Loucy (cell line): ENCODE results near the gene CSNK1G1.

Source experiments
- H2AFZ ChIP-seq: fragments of 200-600 bp; sonication (generic); 2 replicates; pipeline ENCODE4 v1.6.0; 2016; ENCODE audit warnings: antibody characterized with exemption, mild to moderate bottlenecking, low read length, moderate library complexity
- H3F3A ChIP-seq: fragments of 200-600 bp; 2 replicates; pipeline ENCODE4 v1.6.0; 2016; ENCODE audit warnings: antibody characterized with exemption, low read depth, mild to moderate bottlenecking
- H3K27me3 ChIP-seq: fragments of 200-600 bp; sonication (generic); 2 replicates; pipeline ENCODE4 v1.6.1; 2014; ENCODE audit warnings: low read length, mild to moderate bottlenecking; ENCODE audit not compliant: insufficient read depth, poor library complexity, severe bottlenecking
- H3K36me3 ChIP-seq: fragments of 200-600 bp; sonication (generic); 2 replicates; pipeline ENCODE4 v1.6.1; 2016; ENCODE audit warnings: low read length; ENCODE audit not compliant: insufficient read depth
- H3K4me1 ChIP-seq: fragments of 200-600 bp; sonication (generic); 2 replicates; pipeline ENCODE4 v1.5.1; 2014; ENCODE audit warnings: low read length, mild to moderate bottlenecking; ENCODE audit not compliant: insufficient read depth, poor library complexity, severe bottlenecking
- H3K4me2 ChIP-seq: fragments of 200-600 bp; sonication (generic); 2 replicates; pipeline ENCODE4 v1.6.0; 2014; ENCODE audit warnings: antibody characterized with exemption, low read length, low read depth, mild to moderate bottlenecking; ENCODE audit not compliant: poor library complexity, severe bottlenecking
- H3K4me3 ChIP-seq: fragments of 200-600 bp; sonication (generic); 2 replicates; pipeline ENCODE4 v1.5.1; 2014; ENCODE audit warnings: low read length, mild to moderate bottlenecking, mixed read lengths; ENCODE audit not compliant: poor library complexity, severe bottlenecking
- H3K79me2 ChIP-seq: fragments of 200-600 bp; sonication (generic); 2 replicates; pipeline ENCODE4 v1.6.1; 2014; ENCODE audit warnings: low read length; ENCODE audit not compliant: insufficient read depth
- H3K9ac ChIP-seq: fragments of 200-600 bp; sonication (generic); 2 replicates; pipeline ENCODE4 v1.6.0; 2014; ENCODE audit warnings: mild to moderate bottlenecking, low read depth, low read length, moderate library complexity; ENCODE audit not compliant: poor library complexity, severe bottlenecking
- H3K9me2 ChIP-seq: fragments of 200-600 bp; sonication (generic); replicated peaks from 2 replicates; pipeline ENCODE4 v1.6.1; 2016; ENCODE audit warnings: low read depth, low read length, mixed read lengths
- H3K9me3 ChIP-seq: fragments of 200-600 bp; sonication (generic); 2 replicates; pipeline ENCODE4 v1.6.1; 2014; ENCODE audit warnings: mild to moderate bottlenecking, antibody characterized with exemption, low read length, low read depth; ENCODE audit not compliant: insufficient read depth
- H4K20me1 ChIP-seq: fragments of 200-600 bp; sonication (generic); 2 replicates; pipeline ENCODE4 v1.6.0; 2014; ENCODE audit warnings: antibody characterized with exemption, low read length, mild to moderate bottlenecking; ENCODE audit not compliant: insufficient read depth, poor library complexity, severe bottlenecking
- EZH2phosphoT487 ChIP-seq: fragments of 200-600 bp; IDR thresholded peaks from 2 replicates; pipeline ENCODE4 v1.6.1; 2018; ENCODE audit warnings: antibody characterized with exemption, mild to moderate bottlenecking, moderate library complexity, borderline replicate concordance
- TF ChIP-seq, protein P1 (sequence below): fragments of 200-600 bp; sonication (generic); conservative IDR thresholded peaks from 2 replicates; pipeline ENCODE4 v1.5.1; 2014; ENCODE audit warnings: mild to moderate bottlenecking, antibody characterized with exemption, low read length

The CSNK1G1 gene

DNA sequence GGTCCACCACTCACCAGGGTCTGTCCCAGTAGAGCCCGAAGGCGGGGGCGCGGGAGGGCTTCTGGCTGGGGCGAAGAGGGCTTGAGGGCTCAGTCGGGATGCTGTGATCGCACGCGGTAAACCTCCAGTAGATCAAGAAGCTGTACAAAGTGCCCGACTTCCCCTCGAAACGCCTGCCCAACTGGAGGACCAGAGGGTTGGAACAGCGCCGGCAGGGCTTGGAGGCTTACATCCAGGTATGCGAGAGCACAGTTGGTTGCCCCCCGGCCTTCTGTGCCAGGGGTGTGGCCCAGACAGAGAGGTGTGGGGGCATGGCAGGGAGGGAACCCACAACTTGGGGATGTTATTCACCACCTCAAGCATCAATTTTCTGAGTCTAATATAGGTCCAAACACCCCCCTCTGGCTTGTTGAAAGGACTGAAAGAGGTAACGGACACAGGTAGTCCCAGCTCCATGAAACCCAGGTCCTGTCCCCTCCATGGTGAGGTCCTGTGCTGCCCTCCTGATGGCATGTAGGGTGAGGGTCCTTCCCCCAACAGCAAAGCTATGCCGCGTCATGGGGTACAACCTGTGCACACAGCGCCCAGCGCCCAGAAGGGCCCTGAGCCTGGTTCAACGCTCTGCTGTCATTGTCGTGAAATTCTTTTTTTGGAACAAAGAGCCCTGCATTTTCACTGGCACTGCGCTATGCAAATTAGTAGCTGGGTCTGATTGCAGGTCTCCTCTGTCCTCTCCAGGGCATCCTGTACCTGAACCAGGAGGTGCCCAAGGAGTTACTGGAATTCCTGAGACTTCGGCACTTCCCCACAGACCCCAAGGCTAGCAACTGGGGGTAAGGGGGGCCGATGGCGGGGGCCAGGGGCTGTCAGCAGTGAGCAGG lies 203.2 kb downstream of the CSNK1G1 start:
- Histone ChIP-seq H3K9ac (no peak overlapping the region), H3K4me1 (peaks cover 15% of the 10 kb centered on the region), H3K9me2 (no peaks in the 10 kb centered on the region), H3K4me2 (peak overlapping the region; percentile 44), H3K36me3 (peaks cover 30% of the 10 kb centered on the region; the same call in 1 of the 2 replicates), H3K4me3 (no peak overlapping the region), H4K20me1 (peaks cover 4% of the 10 kb centered on the region), H3K27me3 (no peaks in the 10 kb centered on the region), H2AFZ (no peak overlapping the region), H3F3A (peaks cover 2% of the 10 kb centered on the region; the same call in 1 of the 2 replicates), H3K9me3 (no peaks in the 10 kb centered on the region), H3K79me2 (no peaks in the 10 kb centered on the region)
- TF ChIP-seq, protein P1, sequence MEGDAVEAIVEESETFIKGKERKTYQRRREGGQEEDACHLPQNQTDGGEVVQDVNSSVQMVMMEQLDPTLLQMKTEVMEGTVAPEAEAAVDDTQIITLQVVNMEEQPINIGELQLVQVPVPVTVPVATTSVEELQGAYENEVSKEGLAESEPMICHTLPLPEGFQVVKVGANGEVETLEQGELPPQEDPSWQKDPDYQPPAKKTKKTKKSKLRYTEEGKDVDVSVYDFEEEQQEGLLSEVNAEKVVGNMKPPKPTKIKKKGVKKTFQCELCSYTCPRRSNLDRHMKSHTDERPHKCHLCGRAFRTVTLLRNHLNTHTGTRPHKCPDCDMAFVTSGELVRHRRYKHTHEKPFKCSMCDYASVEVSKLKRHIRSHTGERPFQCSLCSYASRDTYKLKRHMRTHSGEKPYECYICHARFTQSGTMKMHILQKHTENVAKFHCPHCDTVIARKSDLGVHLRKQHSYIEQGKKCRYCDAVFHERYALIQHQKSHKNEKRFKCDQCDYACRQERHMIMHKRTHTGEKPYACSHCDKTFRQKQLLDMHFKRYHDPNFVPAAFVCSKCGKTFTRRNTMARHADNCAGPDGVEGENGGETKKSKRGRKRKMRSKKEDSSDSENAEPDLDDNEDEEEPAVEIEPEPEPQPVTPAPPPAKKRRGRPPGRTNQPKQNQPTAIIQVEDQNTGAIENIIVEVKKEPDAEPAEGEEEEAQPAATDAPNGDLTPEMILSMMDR: no peak
- TF ChIP-seq EZH2phosphoT487: no peak

- Histone ChIP-seq H3K4me1 (peaks cover 15% of the 10 kb centered on the region), H3K79me2 (no peaks in the 10 kb centered on the region), H3F3A (peaks cover 2% of the 10 kb centered on the region; the same call in 1 of the 2 replicates), H3K9me2 (no peaks in the 10 kb centered on the region), H3K9ac (no peak within 1 kb of the TSS), H3K4me3 (no peak within 1 kb of the TSS), H3K36me3 (peaks cover 21% of the 10 kb centered on the region; the same call in 1 of the 2 replicates), H2AFZ (no peak within 1 kb of the TSS), H3K4me2 (peak within 1 kb of the TSS; percentile 47), H3K27me3 (no peaks in the 10 kb centered on the region), H3K9me3 (no peaks in the 10 kb centered on the region), H4K20me1 (no peaks in the 10 kb centered on the region)
- TF ChIP-seq, protein P1: no peak
- no peak for TF ChIP-seq EZH2phosphoT487
These were observed 204.1 kb downstream of the CSNK1G1 start, which contains the start of gene SNX22 for GRCh38 chr15:64151727-64152506. Gene SNX22, plus strand, starts transcription at chr15:64151731. Its CDS starts 45 bp downstream, at chr15:64151776.

- TF ChIP-seq, protein P1: no peak
- TF ChIP-seq EZH2phosphoT487: no peak
- Histone ChIP-seq H3K79me2 (no peaks in the 10 kb centered on the region), H3F3A (peaks cover 2% of the 10 kb centered on the region; the same call in 1 of the 2 replicates), H3K4me2 (peak overlapping the region; percentile 9), H3K4me1 (peaks cover 15% of the 10 kb centered on the region), H3K27me3 (no peaks in the 10 kb centered on the region), H3K9me2 (no peaks in the 10 kb centered on the region), H2AFZ (peak overlapping the region; percentile 75), H3K4me3 (no peak overlapping the region), H4K20me1 (no peaks in the 10 kb centered on the region), H3K9me3 (no peaks in the 10 kb centered on the region), H3K9ac (peak overlapping the region; percentile 9), H3K36me3 (peaks cover 6% of the 10 kb centered on the region; the same call in 1 of the 2 replicates)
These were observed 205.9 kb downstream of the CSNK1G1 start for GRCh38 chr15:64149893-64150578.
